ENCODE measurements around the gene MRPL23. TPM values are rescaled to one million over a fixed set of nuclear protein-coding genes. Genes with fewer than 3 reads are reported as not detected.

Gene MRPL23
- total RNA-seq, 2 experiments from 2014 or later = 31.1 to 38.3 TPM

GRCh38 chr11:1994121-1994520, 47.0 kb downstream of the MRPL23 start:
- DNase-seq (no peak), ATAC-seq (ENCODE audit: poor library complexity) (no peak)
- no peaks in the 10 kb centered on the region for H3K9me3 ChIP-seq (ENCODE audit: control insufficient read depth in 1 of 2, insufficient read depth in 1 of 2, low read length in 2 of 2)
- intact Hi-C loops (cut with DNase I, micrococcal nuclease) = no loop called here
- POLR2A ChIA-PET = no interaction called here
- Mint-ChIP-seq H3K9me3 (no peaks in the 10 kb centered on the region), H3K27me3 (no peaks in the 10 kb centered on the region), H3K4me3 (no peak overlapping the region), H3K27ac (no peak overlapping the region), H3K36me3 (ENCODE audit: low read depth) (no peaks in the 10 kb centered on the region), H3K4me1 (ENCODE audit: low read depth) (no peaks in the 10 kb centered on the region)
- no peak overlapping the region for H3K4me3 ChIP-seq (ENCODE audit: low read length)
- no peaks in the 10 kb centered on the region for H3K36me3 ChIP-seq (ENCODE audit: insufficient read depth, low read length)
- H3K27ac ChIP-seq (ENCODE audit: low read depth in 1 of 2, low read length in 2 of 2) = no peak overlapping the region
- CTCF ChIA-PET = no interaction called here
- no peaks in the 10 kb centered on the region for H3K27me3 ChIP-seq (ENCODE audit: control insufficient read depth in 1 of 2, insufficient read depth in 2 of 2, low read length in 2 of 2)
- no peaks in the 10 kb centered on the region for H3K4me1 ChIP-seq (ENCODE audit: insufficient read depth, low read length)
- no peak for TF ChIP-seq CTCF (IDR thresholded peaks at IDR 0.05)

GRCh38 chr11:1997755-1998154, 50.6 kb downstream of the MRPL23 start, which contains the start of gene H19:
Gene H19, minus strand, starts transcription at chr11:1997842.
- ATAC-seq (ENCODE audit: poor library complexity) (no peak), DNase-seq (no peak)
- no peak for TF ChIP-seq CTCF (IDR thresholded peaks at IDR 0.05)
- Mint-ChIP-seq H3K27ac (no peak within 1 kb of the TSS), H3K4me1 (ENCODE audit: low read depth) (no peaks in the 10 kb centered on the region), H3K9me3 (no peaks in the 10 kb centered on the region), H3K27me3 (no peaks in the 10 kb centered on the region), H3K4me3 (no peak within 1 kb of the TSS), H3K36me3 (ENCODE audit: low read depth) (no peaks in the 10 kb centered on the region)
- POLR2A ChIA-PET = no interaction called here
- Histone ChIP-seq H3K27me3 (ENCODE audit: control insufficient read depth in 1 of 2, insufficient read depth in 2 of 2, low read length in 2 of 2) (no peaks in the 10 kb centered on the region), H3K27ac (ENCODE audit: low read depth in 1 of 2, low read length in 2 of 2) (no peak within 1 kb of the TSS), H3K4me3 (ENCODE audit: low read length) (no peak within 1 kb of the TSS), H3K9me3 (ENCODE audit: control insufficient read depth in 1 of 2, insufficient read depth in 1 of 2, low read length in 2 of 2) (no peaks in the 10 kb centered on the region), H3K4me1 (ENCODE audit: insufficient read depth, low read length) (no peaks in the 10 kb centered on the region), H3K36me3 (ENCODE audit: insufficient read depth, low read length) (no peaks in the 10 kb centered on the region)
- CTCF ChIA-PET = no interaction called here
- intact Hi-C loops (cut with DNase I, micrococcal nuclease) = no loop called here

- intact Hi-C loops (cut with DNase I, micrococcal nuclease) = no loop called here
- DNase-seq = no peak
- TF ChIP-seq CTCF (IDR thresholded peaks at IDR 0.05) = no peak
- H3K27me3 ChIP-seq (ENCODE audit: control insufficient read depth in 1 of 2, insufficient read depth in 2 of 2, low read length in 2 of 2) = no peaks in the 10 kb centered on the region
- CTCF ChIA-PET = no interaction called here
- Mint-ChIP-seq H3K9me3 (no peaks in the 10 kb centered on the region), H3K4me3 (no peak overlapping the region), H3K27me3 (no peaks in the 10 kb centered on the region), H3K27ac (no peak overlapping the region), H3K36me3 (ENCODE audit: low read depth) (no peaks in the 10 kb centered on the region), H3K4me1 (ENCODE audit: low read depth) (no peaks in the 10 kb centered on the region)
- no peaks in the 10 kb centered on the region for H3K9me3 ChIP-seq (ENCODE audit: control insufficient read depth in 1 of 2, insufficient read depth in 1 of 2, low read length in 2 of 2)
- no peaks in the 10 kb centered on the region for H3K4me1 ChIP-seq (ENCODE audit: insufficient read depth, low read length)
- H3K4me3 ChIP-seq (ENCODE audit: low read length) = no peak overlapping the region
- no peak overlapping the region for H3K27ac ChIP-seq (ENCODE audit: low read depth in 1 of 2, low read length in 2 of 2)
- no peak for ATAC-seq (ENCODE audit: poor library complexity)
- POLR2A ChIA-PET = no interaction called here
- no peaks in the 10 kb centered on the region for H3K36me3 ChIP-seq (ENCODE audit: insufficient read depth, low read length)
Measured at GRCh38 chr11:1998290-1998689, 51.2 kb downstream of the MRPL23 start.
